BE2C (cell line): ENCODE data around the gene NCF2. TPM values are rescaled to one million over a fixed set of nuclear protein-coding genes. Genes with fewer than 3 reads are reported as not detected.

Source experiments
- DNase-seq: peaks from one replicate; pipeline ENCODE4 v3.0.0-alpha.2; 2020
- H3K27me3 ChIP-seq: fragments of 250-450 bp; sonication (Bioruptor Pico); 2 replicates; pipeline ENCODE4 v1.5.1; 2020; ENCODE audit warnings: mild to moderate bottlenecking
- H3K36me3 ChIP-seq: fragments of 250-450 bp; sonication (Bioruptor Pico); 2 replicates; pipeline ENCODE4 v1.5.1; 2020; ENCODE audit warnings: mild to moderate bottlenecking
- H3K4me1 ChIP-seq: fragments of 250-450 bp; sonication (Bioruptor Pico); 2 replicates; pipeline ENCODE4 v1.5.1; 2020
- H3K4me3 ChIP-seq: 2 replicates; pipeline ENCODE4 v1.5.1; 2011; ENCODE audit warnings: low read depth, low read length
- H3K9me3 ChIP-seq: fragments of 250-450 bp; sonication (Bioruptor Pico); 2 replicates; pipeline ENCODE4 v1.5.1; 2020
- CTCF ChIP-seq: IDR thresholded peaks from 2 replicates; pipeline ENCODE4 v1.5.1; 2012; ENCODE audit warnings: mild to moderate bottlenecking, low read depth, low read length
- polyA plus RNA-seq: library from polyadenylated mRNA; unstranded; fragments of >200 nt; gene quantifications from one replicate; pipeline ENCODE4 v1.2.1, GENCODE V29; 2012; ENCODE audit warnings: low read depth, missing spikeins; ENCODE audit not compliant: insufficient read length, insufficient read depth

Gene NCF2, protein sequence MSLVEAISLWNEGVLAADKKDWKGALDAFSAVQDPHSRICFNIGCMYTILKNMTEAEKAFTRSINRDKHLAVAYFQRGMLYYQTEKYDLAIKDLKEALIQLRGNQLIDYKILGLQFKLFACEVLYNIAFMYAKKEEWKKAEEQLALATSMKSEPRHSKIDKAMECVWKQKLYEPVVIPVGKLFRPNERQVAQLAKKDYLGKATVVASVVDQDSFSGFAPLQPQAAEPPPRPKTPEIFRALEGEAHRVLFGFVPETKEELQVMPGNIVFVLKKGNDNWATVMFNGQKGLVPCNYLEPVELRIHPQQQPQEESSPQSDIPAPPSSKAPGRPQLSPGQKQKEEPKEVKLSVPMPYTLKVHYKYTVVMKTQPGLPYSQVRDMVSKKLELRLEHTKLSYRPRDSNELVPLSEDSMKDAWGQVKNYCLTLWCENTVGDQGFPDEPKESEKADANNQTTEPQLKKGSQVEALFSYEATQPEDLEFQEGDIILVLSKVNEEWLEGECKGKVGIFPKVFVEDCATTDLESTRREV
- not detected for polyA plus RNA-seq

GRCh38 chr1:183590244-183591191 is at the start of gene NCF2:
NCF2 (minus strand) TSS chr1:183590459; CDS start chr1:183590329, 130 bp downstream.
- TF ChIP-seq CTCF, result no peak
- H3K4me3 ChIP-seq, result no peak within 1 kb of the TSS

DNA sequence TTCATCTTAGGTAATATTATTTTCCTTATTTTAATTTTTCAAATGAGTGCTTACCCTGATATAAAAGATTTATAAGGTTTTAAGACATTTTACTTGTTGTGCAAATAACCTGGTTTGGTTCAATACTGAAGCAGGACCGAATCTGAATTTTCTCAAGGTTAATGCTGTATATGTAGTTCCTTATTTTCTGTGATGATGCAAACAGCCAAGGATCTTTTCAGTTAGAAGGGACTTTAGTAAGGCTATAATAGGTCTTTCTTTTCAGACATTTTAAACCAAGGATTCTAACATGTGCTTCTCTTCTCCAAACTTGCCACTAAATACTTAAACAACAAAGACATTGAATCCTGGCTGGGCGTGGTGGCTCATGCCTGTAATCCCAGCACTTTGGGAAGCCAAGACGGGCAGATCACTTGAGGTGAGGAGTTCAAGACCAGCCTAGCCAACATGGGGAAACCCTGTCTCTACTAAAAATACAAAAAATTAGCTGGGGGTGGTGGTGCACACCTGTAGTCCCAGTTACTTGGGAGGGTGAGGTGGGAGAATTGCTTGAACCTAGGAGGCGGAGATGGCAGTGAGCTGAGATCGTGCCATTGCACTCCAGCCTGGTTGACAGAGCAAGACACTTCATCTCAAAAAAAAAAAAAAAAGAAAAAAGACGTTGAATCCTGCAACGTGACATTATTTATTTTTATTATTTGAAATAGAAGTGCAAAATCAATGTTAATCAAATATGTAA is 48.6 kb upstream of the NCF2 start:
- no peaks in the 10 kb centered on the region for H3K4me1 ChIP-seq

More at GRCh38 chr1:183590244-183591191, at the start of gene NCF2:
- no peaks in the 10 kb centered on the region for H3K36me3 ChIP-seq
- H3K4me1 ChIP-seq, result no peaks in the 10 kb centered on the region
- H3K9me3 ChIP-seq, result no peaks in the 10 kb centered on the region
- DNase-seq, result no peak
- H3K27me3 ChIP-seq, result no peaks in the 10 kb centered on the region

GRCh38 chr1:183636783-183637182 is 46.5 kb upstream of the NCF2 start:
- Histone ChIP-seq H3K9me3 (no peaks in the 10 kb centered on the region), H3K4me3 (peak overlapping the region; percentile 91), H3K27me3 (no peaks in the 10 kb centered on the region; the same call in 1 of the 2 replicates), H3K36me3 (no peaks in the 10 kb centered on the region), H3K4me1 (peaks cover 8% of the 10 kb centered on the region; the same call in 1 of the 2 replicates)
- TF ChIP-seq CTCF, result no peak
- no peak for DNase-seq

More for the DNA sequence above, 48.6 kb upstream of the NCF2 start:
- no peaks in the 10 kb centered on the region for H3K36me3 ChIP-seq
- H3K4me3 ChIP-seq, result no peak overlapping the region
- no peak for DNase-seq
- no peaks in the 10 kb centered on the region; the same call in 1 of the 2 replicates for H3K27me3 ChIP-seq
- TF ChIP-seq CTCF, result no peak
- H3K9me3 ChIP-seq, result no peaks in the 10 kb centered on the region

GRCh38 chr1:183636334-183636682 is 46.0 kb upstream of the NCF2 start:
- no peak for TF ChIP-seq CTCF
- no peak for DNase-seq
- Histone ChIP-seq H3K9me3 (no peaks in the 10 kb centered on the region), H3K4me1 (peaks cover 8% of the 10 kb centered on the region; the same call in 1 of the 2 replicates), H3K4me3 (peak overlapping the region; percentile 91), H3K36me3 (no peaks in the 10 kb centered on the region), H3K27me3 (no peaks in the 10 kb centered on the region; the same call in 1 of the 2 replicates)

GRCh38 chr1:183635606-183636333 is 45.5 kb upstream of the NCF2 start, which contains the start of gene ARPC5:
ARPC5 (minus strand) TSS chr1:183635783; CDS start chr1:183635659, 124 bp downstream.
- peak; percentile 98 for DNase-seq
- TF ChIP-seq CTCF, result no peak
- Histone ChIP-seq H3K27me3 (no peaks in the 10 kb centered on the region), H3K4me1 (peaks cover 8% of the 10 kb centered on the region; the same call in 1 of the 2 replicates), H3K4me3 (peak within 1 kb of the TSS; percentile 91), H3K9me3 (no peaks in the 10 kb centered on the region), H3K36me3 (no peaks in the 10 kb centered on the region)
